Upper lobe of right lung (tissue), 1 donor: ENCODE results near the gene ETFA. TPM values are rescaled to one million over a fixed set of nuclear protein-coding genes. Genes with fewer than 3 reads are reported as not detected.

Experiments used
- ATAC-seq: fragments of 200-7000 bp; cut with Tn5 transposase; one replicate; pipeline ENCODE4 v1.9.1; 2020; ENCODE audit warnings: mild to moderate bottlenecking, moderate library complexity
- DNase-seq: peaks from one replicate; pipeline ENCODE4 v3.0.0-alpha.2; 2020
- H3K27ac ChIP-seq: fragments of 200-600 bp; one replicate; pipeline ENCODE4 v1.8.0; 2022
- H3K27me3 ChIP-seq: fragments of 200-600 bp; one replicate; pipeline ENCODE4 v1.8.0; 2022; ENCODE audit warnings: mild to moderate bottlenecking
- H3K36me3 ChIP-seq: fragments of 200-600 bp; one replicate; pipeline ENCODE4 v1.8.0; 2022
- H3K4me1 ChIP-seq: fragments of 200-600 bp; one replicate; pipeline ENCODE4 v1.8.0; 2022
- H3K4me3 ChIP-seq: fragments of 200-600 bp; one replicate; pipeline ENCODE4 v1.8.0; 2022; ENCODE audit warnings: mild to moderate bottlenecking
- H3K9me3 ChIP-seq: fragments of 200-600 bp; one replicate; pipeline ENCODE4 v1.8.0; 2022
- intact Hi-C: fragments of 100-400 bp; cut with DNase I; formaldehyde crosslinking; loops from one replicate; pipeline ENCODE4 v1.11.0; 2022
- total RNA-seq: library from RNA; stranded (reverse); fragmentation: NEBNext Ultra II Directional; extraction: Animal tissue kit (Norgen Biotek cat#: 25700); gene quantifications from one replicate; pipeline ENCODE4 v1.2.1, GENCODE V29; 2021
- TF ChIP-seq, protein P1 (sequence below): fragments of 200-600 bp; IDR thresholded peaks from one replicate; pipeline ENCODE4 v1.8.0; 2022; ENCODE audit warnings: antibody characterized with exemption
- donor health status: DM: no; HTN: yes; CAD: no; lungs with severe emphysema.

The ETFA gene
- total RNA-seq, 1 donor from 2014 or later = 71.3 TPM

DNA sequence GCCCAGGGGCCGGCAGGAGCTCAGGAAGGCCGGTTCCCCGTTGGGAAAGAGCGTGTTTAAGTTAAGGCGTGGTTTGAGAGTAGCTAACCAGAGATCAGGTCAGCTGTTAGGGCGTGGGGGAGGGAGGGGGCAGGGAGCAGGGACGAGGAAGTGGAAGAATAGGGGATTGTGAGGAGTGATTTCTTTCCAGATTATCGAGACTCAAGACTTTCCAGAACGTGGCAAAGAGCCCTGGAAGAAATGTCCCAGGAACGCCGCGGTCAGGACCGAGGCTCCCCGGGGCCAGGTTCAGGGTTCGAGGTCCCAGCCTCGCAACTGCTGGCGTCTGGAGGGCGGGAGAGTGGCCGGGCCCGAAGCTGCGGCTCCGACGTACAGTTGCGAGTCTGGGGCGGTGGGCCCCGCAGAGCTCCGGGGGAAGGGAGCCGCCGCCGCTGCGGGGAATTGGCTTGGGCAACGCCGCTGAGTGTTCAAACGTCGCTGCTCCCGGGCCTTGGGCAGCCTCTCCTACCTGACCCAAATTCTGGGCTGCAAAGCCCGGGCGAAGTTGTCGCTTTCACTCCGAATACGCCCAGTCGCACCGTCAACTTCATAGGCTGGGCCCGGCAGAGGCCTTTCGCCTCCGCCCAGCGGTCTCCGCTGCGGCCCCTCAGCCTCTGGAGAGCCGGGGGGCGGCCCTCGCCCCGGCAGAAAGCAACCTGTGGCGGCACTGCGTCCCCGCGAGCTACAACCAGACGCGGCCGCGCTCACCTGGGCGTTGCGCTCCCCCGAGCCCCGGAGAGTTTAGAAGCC, 34.8 kb upstream of the ETFA start:
- no peak overlapping the region for H3K27ac ChIP-seq
- intact Hi-C loops = no loop called here
- H3K4me3 ChIP-seq = peak overlapping the region; percentile 45
- ATAC-seq (peak; percentile 77), DNase-seq (peak; percentile 77)
- H3K27me3 ChIP-seq = peaks cover 75% of the 10 kb centered on the region
- TF ChIP-seq, protein P1, sequence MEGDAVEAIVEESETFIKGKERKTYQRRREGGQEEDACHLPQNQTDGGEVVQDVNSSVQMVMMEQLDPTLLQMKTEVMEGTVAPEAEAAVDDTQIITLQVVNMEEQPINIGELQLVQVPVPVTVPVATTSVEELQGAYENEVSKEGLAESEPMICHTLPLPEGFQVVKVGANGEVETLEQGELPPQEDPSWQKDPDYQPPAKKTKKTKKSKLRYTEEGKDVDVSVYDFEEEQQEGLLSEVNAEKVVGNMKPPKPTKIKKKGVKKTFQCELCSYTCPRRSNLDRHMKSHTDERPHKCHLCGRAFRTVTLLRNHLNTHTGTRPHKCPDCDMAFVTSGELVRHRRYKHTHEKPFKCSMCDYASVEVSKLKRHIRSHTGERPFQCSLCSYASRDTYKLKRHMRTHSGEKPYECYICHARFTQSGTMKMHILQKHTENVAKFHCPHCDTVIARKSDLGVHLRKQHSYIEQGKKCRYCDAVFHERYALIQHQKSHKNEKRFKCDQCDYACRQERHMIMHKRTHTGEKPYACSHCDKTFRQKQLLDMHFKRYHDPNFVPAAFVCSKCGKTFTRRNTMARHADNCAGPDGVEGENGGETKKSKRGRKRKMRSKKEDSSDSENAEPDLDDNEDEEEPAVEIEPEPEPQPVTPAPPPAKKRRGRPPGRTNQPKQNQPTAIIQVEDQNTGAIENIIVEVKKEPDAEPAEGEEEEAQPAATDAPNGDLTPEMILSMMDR = no peak
- no peaks in the 10 kb centered on the region for H3K9me3 ChIP-seq
- H3K36me3 ChIP-seq = no peaks in the 10 kb centered on the region
- peaks cover 36% of the 10 kb centered on the region for H3K4me1 ChIP-seq

DNA sequence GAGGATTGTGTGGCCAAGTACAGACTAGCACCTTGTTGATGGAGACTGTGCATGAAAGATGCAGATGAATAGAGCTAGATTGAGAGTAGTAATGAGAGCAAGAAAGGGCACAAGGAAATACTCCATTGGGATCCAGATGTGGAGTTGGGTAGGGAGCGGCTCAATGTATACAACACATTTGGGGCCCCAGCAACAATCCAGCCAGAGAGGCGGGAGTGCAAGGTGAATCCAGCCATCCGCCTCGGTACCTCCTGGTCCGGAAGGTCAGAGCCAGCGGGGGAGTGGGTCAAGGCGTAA, 34.3 kb upstream of the ETFA start:
- H3K27ac ChIP-seq = no peak overlapping the region
- DNase-seq (no peak), ATAC-seq (no peak)
- H3K36me3 ChIP-seq = no peaks in the 10 kb centered on the region
- H3K4me3 ChIP-seq = no peak overlapping the region
- TF ChIP-seq, protein P1 = no peak
- H3K9me3 ChIP-seq = no peaks in the 10 kb centered on the region
- H3K4me1 ChIP-seq = peaks cover 41% of the 10 kb centered on the region
- H3K27me3 ChIP-seq = peaks cover 80% of the 10 kb centered on the region
- intact Hi-C loops = no loop called here

DNA sequence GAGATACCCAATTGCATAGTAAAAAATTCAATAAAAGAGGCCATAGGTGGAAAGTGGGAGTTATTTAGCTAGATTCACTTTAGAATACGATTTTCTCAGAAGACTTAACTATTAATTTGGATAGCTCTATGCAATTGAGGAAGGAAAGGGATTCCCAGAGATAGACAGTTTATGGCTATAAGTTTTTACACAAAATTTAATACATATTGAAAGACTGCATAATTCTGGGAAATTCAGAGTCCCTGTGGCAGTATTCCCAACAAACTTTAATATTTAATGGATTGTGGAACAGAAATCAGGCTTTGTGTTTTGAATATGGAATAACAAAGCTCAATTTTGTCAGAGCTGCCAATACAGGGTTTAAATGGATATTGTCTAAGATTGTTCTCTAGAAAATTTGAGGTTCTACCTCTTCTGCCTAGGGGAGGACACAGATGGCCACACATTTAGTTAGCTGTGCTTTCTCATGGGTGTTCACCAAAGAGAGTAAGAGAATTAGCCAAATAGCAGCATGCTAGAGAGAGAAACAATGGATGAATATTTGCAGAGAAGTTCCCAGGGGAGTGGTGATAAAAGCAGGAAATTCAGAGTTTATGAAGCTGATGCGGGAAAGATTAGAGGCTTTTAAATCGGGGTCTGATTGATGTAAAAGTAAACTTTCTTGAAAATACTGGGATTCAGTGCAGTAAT, 33.8 kb upstream of the ETFA start:
- intact Hi-C loops = no loop called here
- Histone ChIP-seq H3K27ac (no peak overlapping the region), H3K4me1 (peaks cover 46% of the 10 kb centered on the region)

DNA sequence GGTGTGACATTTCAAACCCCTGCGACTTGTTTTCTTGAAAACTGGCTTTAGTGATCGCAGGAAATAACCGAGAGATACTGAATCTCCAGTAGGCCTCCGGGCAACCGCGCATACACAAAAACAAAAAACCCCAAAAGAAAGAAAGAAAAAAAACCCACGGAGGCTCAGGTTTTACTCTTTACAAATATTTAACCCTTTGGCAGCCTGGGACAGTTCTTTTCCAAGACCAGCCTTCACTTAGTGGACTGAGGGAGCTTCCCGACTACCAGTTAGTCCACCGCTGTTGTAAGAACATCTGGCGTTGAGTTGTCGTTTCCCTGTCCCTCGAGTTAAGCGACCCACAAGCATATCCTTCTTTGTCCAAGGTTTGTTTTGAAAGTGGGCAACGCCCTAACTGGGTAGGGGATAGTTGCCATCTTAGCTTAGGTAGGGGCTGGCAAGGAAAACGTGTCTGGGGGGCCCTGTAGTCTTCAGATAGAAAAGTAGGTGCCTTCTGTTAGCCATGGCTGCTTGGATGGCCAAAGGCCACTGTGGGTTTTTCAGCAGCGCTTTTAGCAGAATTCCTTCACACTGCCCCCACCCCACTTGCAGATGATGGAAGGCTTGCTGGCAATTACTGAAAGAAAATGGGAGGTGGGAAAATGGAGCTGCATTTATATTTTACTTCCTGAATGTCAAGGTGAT, 32.2 kb upstream of the ETFA start:
- Histone ChIP-seq H3K9me3 (no peaks in the 10 kb centered on the region), H3K27me3 (peaks cover 98% of the 10 kb centered on the region), H3K36me3 (no peaks in the 10 kb centered on the region), H3K27ac (no peak overlapping the region), H3K4me1 (peaks cover 51% of the 10 kb centered on the region), H3K4me3 (no peak overlapping the region)
- intact Hi-C loops = no loop called here
- no peak for DNase-seq
- TF ChIP-seq, protein P1 = no peak
- no peak for ATAC-seq

More for the DNA sequence above, 33.8 kb upstream of the ETFA start:
- Histone ChIP-seq H3K36me3 (no peaks in the 10 kb centered on the region), H3K9me3 (no peaks in the 10 kb centered on the region), H3K4me3 (no peak overlapping the region), H3K27me3 (peaks cover 85% of the 10 kb centered on the region)
- DNase-seq (no peak), ATAC-seq (no peak)
- TF ChIP-seq, protein P1 = no peak

DNA sequence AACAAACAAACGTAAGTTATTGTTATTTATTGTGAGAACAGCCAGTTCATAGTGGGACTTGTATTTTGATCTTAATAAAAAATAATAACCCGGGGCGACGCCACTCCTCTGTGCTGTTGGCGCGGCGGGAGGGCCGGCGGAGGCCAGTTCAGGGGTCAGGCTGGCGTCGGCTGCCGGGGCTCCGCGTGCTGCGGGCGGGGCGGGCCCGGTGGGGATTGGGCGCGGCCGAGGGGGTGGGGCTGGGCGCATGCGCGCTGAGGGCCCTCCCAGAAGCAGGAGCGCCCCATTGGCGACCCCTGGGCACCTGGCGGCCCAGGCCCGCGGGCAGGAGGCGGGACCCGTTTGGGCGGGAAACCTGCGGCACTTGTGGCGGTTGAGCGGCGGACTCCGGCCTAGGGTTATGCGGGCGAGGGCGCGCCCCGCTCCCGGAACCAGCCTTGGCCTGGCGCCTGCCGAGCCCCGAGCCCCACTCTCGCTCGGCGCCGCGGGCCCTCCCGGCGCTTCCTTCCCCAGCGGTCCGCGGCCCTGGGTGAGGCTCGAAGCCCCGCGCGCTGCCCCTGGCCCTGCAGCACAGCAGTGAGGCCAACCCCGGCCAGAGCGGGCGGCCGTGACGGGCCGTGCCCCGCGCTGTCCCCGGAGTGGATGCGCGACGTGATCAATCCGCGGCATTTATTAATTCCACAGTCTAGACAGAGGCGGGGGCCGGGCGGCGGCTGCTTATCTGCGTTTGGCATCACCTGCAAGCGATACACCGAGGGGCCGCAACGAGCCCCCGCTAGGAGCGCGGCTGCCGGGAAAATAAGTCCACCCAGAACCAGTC, 31.3 kb upstream of the ETFA start:
- Histone ChIP-seq H3K9me3 (no peaks in the 10 kb centered on the region), H3K27ac (no peak overlapping the region), H3K36me3 (no peaks in the 10 kb centered on the region), H3K4me1 (peaks cover 52% of the 10 kb centered on the region), H3K27me3 (peaks cover 100% of the 10 kb centered on the region), H3K4me3 (no peak overlapping the region)
- intact Hi-C loops = no loop called here
- DNase-seq (no peak), ATAC-seq (no peak)
- TF ChIP-seq, protein P1 = no peak
